Left hindlimb (tissue), 1 donor: Measurements from ENCODE around the gene STAU1.

ENCODE experiments used
- DNase-seq: peaks from one replicate; pipeline ENCODE4 v3.0.0-alpha.2; 2018

Gene STAU1

DNA sequence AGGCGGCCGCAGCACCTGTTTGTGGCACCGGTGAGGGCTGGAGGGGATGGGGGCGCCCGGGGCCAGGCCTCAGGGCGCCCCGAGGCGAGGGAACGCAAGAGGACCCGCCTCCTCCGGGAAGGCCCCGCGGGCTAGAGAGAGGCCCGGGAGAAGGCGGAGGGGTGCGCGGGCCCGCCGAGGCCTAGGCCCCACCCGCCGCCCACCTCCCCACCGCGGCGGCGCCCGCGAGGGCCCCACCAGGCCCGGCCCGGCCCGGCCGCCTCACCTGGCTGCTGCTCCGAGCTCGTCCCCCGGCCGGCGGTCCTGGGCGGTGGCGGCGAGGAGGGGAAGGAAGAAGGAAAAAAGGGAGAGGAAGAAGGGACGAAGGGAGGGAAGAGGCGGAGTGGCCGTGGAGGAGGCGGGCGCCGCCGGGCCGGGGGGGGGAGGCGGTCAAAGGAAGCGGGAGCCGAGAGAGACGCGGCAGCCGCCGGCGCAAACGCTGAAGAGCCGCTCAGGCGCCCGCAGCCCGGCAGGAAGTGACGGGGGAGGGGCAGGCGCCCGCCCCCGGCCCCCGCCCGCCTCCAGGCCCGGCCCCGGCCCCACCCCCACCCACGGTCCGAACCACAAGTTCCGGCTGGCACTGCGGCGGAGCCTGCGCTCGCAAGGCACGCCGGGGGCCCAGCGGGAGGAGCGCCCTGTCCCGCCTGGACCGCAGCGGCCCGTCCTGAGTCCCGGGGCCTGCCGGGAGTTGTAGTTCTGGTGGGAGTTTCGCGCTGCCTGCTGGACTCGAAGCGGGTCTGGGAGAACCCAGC lies at the start of gene STAU1:
Gene STAU1 (minus strand): TSS at position 484 of the 791 bp plus-strand sequence. CDS start 22,133 bp downstream, outside the sequence.
- peak; percentile 98 for DNase-seq

DNA sequence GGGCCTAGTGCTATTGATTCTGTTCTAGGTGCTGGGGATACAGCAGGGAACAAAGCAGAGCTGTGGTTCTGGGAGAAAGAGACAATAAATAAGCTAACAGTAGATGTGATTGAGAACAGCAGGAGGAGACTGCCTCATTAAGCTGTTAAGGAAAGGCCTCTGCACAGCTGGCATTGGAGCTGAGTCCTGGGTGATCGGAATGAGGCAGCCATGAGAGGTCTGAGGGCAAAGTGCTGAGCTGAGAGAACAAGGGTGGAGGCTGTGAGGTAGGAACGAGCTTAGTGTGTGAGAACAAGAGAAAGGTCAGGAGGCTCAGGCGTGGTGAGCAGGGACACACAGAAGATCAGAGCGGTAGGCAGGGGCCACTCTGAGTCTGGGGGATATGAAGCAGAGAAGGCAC lies 49.4 kb upstream of the STAU1 start:
- DNase-seq = no peak

DNA sequence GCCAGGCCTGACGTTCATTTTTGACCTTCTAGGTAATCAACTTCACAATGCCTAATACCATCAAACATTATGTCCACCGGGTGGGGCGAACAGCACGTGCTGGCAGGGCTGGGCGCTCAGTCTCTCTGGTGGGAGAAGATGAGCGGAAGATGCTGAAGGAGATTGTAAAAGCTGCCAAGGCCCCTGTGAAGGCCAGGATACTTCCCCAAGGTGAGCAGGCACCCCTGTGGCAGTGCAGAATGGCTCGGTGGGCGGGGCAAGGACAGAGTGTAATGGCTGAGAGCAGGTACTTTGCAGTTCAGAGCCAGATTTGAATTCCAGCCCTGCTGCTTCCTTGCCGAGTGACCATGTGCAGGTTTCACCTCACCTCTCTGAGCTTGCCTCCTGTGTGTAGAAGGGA lies 48.2 kb upstream of the STAU1 start:
- no peak for DNase-seq

DNA sequence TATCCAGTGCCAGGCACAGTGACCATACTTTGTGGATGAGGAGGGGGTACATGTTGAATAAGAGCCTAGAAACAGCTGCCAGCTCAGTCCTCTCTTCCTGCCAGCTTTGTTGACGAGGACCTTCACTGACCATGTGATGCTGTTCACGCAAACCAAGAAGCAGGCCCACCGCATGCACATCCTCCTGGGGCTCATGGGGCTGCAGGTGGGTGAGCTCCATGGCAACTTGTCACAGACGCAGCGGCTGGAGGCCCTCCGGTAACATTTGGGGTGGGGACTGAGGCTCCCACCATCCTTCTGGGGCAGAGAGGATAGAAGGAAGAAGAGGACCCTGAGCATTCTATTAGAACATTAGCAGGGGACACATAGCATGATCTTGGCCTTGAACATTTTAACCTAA lies 46.7 kb upstream of the STAU1 start:
- no peak for DNase-seq

DNA sequence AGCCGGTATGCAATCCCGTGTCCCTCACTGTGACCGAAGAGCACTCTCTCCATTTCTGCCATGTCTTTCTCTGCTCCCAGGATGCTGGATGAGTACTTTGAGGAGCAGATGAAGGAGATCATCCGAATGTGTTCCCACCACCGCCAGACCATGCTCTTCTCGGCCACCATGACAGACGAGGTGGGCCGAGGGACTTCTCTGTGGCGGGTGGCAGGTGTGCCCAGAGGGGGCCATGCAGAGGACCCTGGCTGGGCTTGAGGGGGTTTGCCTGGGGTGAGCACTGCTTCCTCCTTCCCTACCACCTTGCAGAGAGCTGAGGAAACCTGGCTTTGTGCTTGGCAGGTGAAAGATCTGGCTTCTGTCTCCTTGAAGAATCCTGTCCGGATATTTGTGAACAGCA lies 45.1 kb upstream of the STAU1 start:
- DNase-seq = no peak

- DNase-seq = no peak
Observed at GRCh38 chr20:49231471-49231870, 43.3 kb upstream of the STAU1 start.

DNA sequence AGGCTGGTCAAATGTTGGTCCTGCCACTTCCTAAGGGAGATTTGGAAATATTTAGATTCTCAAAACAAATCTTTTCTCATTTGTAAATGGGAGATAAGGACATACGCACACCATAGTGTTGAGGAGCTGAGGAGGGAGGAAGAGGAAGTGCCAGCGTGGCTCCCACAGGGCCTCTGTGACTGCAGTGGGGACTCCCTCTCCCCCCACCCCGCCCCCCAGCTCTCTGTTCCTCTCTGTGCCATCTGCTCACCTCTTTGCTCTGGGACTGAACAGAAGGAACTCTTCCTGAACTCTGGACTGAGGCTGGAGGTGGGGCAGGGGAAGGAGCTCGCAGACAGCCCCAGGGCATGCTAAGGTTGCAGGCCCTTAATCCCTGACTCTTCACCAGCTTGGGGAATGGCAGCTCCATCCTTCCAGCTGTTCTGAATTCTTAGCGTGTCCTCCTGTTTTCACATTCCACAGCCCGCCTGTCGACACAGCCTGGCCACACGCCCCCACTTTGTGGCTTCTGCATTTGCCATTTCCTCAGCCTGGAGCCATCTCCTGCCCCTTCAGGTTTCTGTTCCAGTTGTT lies 42.5 kb upstream of the STAU1 start:
- DNase-seq = no peak

DNA sequence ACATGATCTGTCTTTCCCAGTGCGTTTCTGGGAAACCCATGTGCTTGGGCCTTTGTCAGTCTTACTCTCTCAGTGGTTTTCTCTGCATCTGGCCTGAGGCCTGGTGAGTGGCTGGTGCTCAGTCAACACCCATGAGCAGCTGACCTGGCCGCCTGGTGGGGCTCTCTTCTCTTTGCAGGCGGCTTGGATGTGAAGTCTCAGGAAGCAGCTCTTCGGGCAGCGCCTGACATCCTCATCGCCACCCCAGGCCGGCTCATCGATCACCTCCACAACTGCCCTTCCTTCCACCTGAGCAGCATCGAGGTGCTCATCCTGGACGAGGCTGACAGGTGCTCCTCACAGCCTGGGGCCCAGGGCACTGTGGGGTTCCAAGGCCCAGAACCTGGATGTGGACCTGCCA lies 41.9 kb upstream of the STAU1 start:
- no peak for DNase-seq

DNA sequence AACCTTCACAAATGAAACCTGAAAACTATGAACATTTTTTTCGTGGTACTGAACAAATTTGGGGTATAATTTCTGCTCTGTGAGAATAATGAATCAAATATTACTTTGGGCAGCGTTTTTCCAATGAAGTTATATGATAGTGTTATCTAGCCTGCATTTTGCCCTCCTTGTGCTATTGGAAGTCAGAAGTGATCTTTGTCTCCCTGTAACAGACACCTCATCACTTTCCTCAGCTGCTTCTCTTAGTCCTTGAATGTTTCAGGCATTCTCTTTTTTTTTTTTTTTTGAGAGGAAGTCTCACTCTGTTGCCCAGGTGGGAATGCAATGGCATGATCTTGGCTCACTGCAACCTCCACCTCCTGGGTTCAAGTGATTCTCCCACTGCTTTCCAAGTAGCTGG lies 41.2 kb upstream of the STAU1 start:
- DNase-seq = no peak

- peak; percentile 40 for DNase-seq
Observed at GRCh38 chr20:49228676-49229075, 40.5 kb upstream of the STAU1 start.

- DNase-seq = no peak
Observed at GRCh38 chr20:49225896-49226295, 37.8 kb upstream of the STAU1 start.

DNA sequence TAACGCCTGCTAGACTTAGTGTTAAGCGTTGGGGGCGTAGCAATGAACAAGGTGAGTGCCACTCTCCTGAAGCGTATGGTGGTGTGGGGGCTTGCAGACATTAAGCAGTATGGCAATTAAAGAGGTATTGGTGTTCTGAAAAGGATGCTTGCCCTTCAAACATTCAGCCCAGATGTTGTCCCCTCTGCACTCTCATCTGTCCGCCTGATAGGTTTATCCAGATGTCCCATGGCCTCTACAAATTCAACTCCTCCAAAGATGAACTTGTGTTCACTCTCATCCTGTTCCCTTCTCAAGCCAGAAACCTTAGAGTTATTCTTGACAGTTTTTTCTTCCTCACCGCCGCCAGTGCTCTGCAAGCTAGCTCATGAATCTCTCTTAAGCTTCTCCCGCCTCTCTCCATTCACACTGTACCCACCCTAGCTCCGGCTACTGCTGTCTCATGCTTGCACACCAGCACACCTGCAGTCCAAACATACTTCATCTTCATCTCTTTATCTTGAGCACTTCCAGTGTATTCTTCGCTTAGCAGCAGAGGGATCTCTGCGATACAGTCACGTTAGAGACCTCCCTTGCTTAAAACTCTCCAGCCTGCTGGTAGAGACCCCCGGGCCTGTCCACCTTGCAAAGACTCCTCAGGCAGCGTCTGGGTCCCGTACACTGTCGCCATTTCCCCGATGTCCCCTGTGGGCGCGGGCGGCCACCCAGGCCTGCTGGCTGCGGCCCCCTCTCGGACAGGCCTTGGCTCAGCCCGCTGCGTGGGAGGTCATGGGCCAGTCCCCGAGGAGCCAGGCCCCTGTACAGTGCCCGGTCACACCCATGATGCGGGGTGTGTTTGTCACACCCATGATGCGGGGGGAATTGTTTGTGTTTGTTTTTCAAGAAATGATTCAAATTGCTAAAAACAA lies 32.0 kb upstream of the STAU1 start:
- no peak for DNase-seq

GRCh38 chr20:49219091-49219923 lies 31.2 kb upstream of the STAU1 start, which contains the start of gene DDX27:
DDX27 (plus strand) TSS chr20:49219416; CDS start chr20:49219449, 33 bp downstream.
- peak; percentile 98 for DNase-seq

DNA sequence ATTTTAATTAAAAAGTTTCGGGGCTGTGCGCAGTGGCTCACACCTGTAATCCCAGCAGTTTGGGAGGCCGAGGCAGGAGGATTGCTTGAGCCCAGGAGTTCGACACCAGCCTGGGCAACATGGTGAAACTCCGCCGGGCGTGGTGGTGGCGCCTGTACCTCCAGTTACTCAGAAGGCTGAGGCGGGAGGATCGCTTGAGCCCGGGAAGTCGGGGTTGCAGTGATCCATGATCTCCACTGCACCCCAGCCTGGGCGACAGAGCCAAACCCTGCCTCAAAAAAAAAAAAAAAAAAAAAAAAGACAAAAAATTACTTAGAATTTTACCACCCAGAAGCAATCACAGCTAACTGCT lies 30.6 kb upstream of the STAU1 start:
- DNase-seq = peak; percentile 52

- peak; percentile 89 for DNase-seq
Observed at GRCh38 chr20:49216991-49217578, 29.0 kb upstream of the STAU1 start.

- DNase-seq = no peak
Observed at GRCh38 chr20:49215232-49215631, 27.1 kb upstream of the STAU1 start.

DNA sequence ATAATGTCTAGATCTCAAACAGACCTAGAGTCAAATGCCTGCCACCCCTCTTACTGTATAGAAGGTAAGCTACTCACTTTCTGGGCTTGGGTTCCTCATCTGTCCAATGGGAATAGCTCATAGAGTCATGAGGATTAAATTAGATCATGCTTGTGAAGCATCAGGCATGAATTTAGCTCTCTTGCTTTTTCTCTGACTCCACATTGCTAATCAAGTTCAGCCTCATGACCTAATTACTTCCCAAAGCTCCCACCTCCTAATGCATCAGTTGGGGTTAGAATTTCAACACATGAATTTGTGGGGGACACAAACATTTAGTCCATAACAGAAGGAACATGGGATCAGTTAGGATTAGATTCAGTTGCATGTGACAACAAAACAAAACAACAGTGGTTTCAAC lies 26.4 kb upstream of the STAU1 start:
- no peak for DNase-seq

DNA sequence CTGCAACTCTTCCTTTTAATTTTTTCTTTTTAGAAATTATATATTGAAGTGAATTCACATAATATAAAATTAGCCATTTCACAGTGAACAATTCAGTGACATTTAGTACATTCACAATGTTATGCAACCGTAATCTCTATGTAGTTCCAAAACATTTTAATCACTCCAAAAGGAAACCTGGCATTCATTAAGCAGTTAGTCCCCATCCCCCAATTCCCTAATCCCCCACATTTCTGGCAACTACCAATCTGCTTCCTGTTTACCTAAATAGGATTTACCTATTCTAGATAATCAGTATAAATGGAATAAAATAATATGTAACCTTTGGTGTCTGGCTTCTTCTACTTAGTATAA lies 22.6 kb upstream of the STAU1 start:
- no peak for DNase-seq

DNA sequence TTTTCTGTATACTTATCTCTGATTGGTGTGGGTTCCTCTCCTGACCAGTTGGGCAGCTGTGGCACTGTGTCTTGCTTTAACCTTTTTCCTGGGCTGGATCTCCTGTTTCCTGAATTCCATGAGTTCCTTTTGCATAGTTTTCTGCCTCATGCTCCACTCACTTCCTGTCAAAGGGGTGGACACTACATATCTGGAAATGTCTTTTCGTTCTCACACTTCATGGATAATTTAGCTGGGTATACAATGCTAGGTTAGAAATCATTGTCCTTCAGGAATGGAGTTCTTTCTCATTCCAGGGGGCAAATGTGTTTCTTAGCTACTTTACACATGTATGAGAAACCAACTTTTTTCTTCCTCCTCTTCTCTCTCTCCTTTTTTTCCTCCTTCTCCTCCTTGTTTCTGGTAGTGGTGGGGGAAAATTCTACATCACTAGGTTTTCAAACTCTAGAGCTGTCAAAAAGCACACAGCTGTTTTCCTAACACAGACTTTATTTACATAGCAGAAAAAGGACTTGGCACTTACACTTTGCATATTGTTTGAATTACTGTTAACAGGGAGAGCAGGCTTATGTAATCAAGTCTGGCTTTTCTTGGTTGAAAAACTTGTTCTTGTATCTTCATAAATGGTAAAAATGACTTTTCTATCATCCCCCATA lies 22.1 kb upstream of the STAU1 start:
- no peak for DNase-seq

- no peak for DNase-seq
Observed at GRCh38 chr20:49207076-49207475, 18.9 kb upstream of the STAU1 start.

DNA sequence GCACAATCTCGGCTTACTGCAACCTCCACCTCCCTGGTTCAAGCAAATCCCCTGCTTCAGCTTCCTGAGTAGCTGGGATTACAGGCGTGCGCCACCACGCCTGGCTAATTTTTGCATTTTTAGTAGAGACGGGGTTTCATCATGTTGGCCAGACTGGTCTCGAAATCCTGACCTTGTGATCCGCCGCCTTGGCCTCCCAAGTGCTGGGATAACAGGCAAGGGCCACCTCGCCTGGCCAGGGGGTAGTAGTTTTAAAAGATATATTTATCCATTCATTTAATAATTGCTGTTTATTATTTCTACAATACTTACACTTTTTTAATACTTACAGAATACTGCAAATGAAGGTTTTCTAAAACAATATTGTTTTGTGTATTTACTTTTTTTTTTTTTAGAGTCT lies 15.6 kb upstream of the STAU1 start:
- no peak for DNase-seq

GRCh38 chr20:49203011-49203410 lies 14.9 kb upstream of the STAU1 start:
- DNase-seq = no peak
